Stimulated activated CD4-positive, alpha-beta T cell treated with anti-CD3 and anti-CD28 coated beads, Interleukin-1b, Interleukin-23, amount 100 ng/mL, for 24 hours (primary cell): ENCODE results near the gene GRP.
"Not testable (repeated sequence)": the region's sequence is repeated elsewhere in the genome, so short reads cannot be mapped to it uniquely, and the experiment has no call there.

Experiments
- DNase-seq, 4 experiments: peaks; one replicate each; pipeline ENCODE4 v3.0.0-alpha.2; 2020; ENCODE audit warnings: low read depth in 4 of 4, low spot score in 1 of 4

The GRP gene

DNA sequence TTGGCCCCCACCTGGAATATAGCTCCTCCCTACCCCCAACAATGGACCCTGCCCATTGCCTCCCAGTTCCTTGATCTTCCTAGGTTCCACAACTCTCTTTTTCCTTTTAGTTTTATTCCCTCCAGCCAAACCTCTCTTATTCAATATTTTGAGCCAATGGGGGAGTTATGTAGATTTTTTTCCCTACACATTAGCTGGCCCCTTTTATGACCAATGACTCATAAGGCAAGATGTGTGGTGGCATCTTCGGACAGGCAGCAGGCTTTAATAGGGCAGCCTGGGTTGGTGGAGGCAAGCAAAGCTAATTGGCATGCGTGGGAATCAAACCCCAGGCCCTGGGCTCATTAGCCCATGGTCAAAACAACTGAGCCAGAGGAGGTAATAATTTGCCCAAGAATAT, 9.2 kb downstream of the GRP start:
- no peak for DNase-seq

DNA sequence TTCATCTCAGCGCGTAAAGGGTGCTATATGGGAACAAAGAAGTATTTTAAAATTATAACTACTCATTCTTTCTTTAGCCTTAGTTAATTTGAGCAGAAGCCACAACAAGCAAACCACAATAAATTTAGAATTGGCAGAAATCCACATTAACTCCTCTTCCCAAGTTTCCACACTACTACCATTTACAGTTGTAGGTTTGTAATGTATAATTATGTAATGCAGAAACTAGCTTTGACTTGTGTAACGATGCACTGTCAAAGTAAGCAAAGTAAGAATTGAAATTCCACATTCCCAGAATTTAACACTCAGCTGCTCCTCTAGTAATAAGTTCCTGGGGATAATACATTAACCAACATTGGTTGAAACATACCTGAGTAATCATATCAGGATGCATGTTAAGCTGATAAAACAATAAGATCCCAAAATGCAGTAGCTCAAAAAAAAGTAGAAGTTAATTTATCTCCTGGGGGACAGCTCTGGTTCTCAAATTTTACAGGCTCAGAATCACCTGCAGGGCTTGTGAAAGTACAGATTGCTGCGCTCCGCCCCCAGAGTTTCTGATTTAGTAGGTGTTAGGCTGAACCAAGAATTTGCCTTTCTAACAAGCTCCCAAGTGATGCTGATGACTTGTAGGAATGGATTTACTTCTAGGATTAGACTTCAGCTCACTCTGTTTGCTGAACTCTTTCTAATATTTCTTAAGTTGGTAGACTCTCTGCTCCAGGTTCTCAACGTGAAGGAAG, 9.9 kb downstream of the GRP start:
- DNase-seq: no peak

GRCh38 chr18:59231114-59231513, 11.2 kb downstream of the GRP start:
- DNase-seq: no peak

DNA sequence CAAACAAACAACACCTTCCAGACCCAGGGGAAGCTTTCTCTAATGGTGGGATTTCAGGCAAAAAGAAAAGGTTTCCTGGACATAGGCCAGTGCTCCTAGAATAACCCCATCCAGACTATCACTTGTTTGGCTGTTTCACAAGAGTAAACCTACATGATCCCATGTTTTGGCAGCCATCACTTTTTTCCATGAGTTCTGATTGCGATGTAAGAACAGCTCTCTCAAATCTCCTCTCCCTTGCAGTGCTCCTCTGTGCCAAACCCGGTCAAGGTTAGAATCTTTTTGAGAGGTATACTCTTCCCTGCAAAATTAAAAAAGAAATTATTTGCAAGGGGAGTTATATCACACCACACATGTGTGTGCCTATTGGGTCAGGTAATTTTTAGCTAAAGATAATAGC, 11.9 kb downstream of the GRP start:
- DNase-seq: no peak

DNA sequence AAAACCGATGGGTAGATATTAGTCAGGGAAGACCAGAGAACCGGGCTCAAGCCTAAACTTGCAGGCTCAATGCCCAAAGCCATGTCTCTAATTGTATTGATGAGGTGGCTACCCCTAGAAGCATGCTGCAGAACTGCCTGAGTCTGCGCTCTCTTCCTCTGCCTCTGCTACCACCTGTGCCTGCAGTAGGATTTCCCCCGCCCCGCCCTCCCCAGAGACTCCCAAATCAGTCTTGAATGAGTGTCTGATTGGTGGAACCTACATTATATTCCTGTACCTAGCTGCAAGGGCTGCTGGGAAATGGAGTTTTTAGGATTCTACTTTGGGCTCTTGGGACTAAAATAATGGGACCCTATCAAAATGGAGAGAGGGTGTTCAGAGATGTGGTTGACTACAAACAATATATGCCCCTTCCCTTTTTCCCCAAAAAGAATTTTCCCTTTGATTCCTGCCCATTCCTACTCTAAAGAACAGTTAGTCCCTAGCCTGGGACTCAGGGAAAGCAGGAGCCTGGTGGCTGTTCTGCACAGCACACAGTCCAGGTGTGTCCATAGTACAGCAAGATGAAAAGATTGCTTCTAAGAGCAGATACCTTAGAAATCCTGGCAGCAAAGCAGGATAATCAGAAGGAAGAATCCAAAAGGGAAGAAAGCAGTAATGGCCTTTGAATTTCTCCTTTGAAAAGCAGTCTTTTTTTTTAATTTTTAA, 12.5 kb downstream of the GRP start:
- no peak for DNase-seq

- no peak for DNase-seq
Measured at GRCh38 chr18:59233017-59233410, 13.1 kb downstream of the GRP start.

- DNase-seq: no peak
Measured at GRCh38 chr18:59238385-59238784, 18.4 kb downstream of the GRP start.

- DNase-seq: no peak
Measured at GRCh38 chr18:59239642-59240041, 19.7 kb downstream of the GRP start.

DNA sequence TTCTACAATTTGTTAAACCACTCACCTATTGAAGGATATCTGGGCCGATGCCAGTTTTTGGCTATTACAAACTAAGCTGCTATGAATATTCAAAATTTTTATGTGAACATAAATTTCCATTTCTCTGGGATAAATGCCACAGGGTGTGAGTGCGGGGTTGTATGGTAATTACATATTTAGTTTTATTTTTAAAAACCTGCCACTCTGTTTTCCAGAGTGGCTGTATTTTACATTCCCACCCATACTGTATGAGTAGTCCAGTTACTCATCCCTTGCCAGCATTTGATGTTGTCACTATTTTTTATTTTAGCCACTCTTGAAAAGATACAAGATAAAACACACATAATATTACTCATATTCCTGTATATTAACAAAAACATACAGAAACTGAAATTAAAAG, 22.9 kb downstream of the GRP start:
- no peak for DNase-seq

GRCh38 chr18:59246796-59247195, 26.8 kb downstream of the GRP start:
- DNase-seq: no peak

DNA sequence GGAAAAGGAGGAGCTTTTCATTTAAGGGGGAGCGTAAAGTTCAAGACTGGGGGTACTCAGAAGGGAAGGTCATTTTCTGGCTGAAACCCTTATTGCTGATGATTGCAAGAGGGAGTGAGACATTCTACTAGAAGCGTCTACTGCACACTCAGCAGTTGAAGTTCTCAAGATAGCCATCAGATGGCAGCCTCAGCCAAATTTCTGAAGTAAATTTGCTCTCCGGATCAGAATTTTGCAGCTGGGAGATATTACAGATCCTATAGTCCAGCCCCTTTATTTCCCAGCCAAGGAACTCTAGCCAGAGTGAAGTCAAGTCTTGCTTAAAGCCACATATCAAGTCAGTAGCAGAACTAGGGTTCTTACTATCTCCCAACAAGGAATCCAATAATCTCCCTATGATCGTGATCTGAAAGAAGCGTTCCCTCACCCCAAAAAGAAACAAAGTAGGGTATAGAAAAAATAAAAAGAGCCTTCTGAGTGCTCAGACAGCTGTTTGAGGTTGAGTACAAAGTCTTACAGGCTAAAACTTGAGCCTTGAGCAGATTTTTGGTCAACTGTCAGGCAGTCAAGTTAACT, 29.3 kb downstream of the GRP start:
- no peak for DNase-seq

DNA sequence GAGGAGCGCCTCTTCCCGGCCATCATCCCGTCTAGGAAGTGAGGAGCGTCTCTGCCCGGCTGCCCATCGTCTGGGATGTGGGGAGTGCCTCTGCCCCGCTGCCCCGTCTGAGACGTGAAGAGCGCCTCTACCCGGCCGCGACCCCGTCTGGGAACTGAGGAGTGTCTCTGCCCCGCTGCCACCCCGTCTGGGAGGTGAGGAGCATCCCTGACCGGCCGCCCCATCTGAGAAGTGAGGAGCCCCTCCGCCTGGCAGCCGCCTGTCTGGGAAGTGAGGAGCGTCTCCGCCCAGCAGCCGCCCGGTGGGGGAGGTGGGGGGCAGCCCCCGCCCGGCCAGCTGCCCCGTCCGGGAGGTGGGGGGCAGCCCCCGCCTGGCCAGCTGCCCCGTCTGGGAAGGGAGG, 35.5 kb downstream of the GRP start:
- not testable (repeated sequence) for DNase-seq

DNA sequence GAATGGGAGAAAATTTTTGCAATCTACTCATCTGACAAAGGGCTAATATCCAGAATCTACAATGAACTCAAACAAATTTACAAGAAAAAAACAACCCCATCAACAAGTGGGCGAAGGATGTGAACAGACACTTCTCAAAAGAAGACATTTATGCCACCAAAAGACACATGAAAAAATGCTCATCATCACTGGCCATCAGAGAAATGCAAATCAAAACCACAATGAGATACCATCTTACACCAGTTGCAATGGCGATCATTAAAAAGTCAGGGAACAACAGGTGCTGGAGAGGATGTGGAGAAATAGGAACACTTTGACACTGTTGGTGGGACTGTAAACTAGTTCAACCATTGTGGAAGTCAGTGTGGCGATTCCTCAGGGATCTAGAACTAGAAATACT, 41.9 kb downstream of the GRP start:
- not testable (repeated sequence) for DNase-seq

- not testable (repeated sequence) for DNase-seq
Measured at GRCh38 chr18:59262243-59262642, 42.3 kb downstream of the GRP start.

DNA sequence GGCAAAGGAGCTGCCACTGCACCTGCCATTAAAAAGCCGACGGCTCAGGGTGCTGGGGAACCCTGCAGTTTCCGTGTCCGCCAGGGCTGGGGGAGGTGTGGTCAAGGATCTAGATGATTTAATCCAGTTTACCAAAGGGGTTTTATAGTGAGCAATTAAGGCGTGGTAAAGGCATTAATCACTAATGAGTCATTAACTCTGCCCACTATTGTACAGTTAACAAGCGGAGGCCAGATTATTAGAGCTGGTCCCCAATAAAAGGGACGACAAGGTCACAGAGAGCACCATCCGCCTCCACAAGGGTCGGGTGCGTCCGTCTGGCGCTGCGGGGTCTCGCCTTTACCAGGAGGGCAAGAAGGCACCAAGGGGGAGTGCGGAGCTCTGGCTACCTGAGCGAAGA, 43.7 kb downstream of the GRP start:
- no peak for DNase-seq

- DNase-seq: no peak
Measured at GRCh38 chr18:59264121-59264571, 44.2 kb downstream of the GRP start.

DNA sequence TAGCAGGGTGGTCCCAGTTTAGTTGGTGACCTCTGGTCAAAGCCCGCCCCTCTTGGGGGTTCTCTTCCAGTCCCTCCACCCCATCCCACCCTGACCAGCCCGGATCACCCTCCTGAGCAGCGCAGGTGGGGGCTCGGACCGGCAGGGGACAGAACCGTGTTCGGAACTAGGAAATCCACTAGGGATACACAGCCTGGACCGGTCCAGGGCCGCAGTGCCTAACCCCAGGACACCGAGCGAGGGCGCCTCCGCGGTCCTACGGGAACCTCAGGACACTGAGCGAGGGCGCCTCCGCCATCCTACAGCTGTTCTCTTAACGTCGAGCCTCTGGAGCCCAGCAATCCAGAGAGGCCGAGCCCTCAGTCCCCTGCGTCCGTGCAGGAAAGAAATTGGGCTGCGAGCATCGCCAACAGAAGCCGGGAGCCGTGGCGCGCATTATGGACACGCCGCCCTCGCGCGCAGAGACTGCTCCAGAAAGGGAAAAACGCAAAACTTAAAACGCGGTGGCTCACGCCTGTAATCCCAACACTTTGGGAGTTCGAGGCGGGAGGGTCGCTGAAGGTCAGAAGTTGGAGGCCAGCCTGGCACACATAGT, 44.8 kb downstream of the GRP start:
- no peak for DNase-seq

- peak in 1 of 4 experiments; percentile 35 for DNase-seq
Measured at GRCh38 chr18:59265246-59265973, 45.5 kb downstream of the GRP start.

DNA sequence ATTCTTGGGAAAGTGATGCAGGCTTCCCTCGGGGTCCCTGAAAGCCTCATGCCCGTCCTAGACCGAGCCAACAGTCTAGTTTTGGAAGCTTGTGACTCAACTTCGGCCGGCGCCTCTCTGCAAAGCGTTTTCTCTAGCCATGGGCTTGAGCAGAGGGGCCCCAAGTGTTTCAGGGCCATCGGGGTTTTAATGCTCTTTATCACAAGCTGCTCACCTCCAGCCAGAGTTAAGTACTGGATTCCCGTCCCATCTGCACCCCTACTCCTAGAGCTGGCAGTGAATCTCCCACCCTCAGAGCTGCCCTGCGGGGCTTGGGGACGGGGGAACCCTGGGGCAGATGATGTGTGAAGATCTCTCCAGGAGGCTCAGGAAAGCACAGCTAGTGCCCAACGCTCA, 46.0 kb downstream of the GRP start:
- no peak for DNase-seq

DNA sequence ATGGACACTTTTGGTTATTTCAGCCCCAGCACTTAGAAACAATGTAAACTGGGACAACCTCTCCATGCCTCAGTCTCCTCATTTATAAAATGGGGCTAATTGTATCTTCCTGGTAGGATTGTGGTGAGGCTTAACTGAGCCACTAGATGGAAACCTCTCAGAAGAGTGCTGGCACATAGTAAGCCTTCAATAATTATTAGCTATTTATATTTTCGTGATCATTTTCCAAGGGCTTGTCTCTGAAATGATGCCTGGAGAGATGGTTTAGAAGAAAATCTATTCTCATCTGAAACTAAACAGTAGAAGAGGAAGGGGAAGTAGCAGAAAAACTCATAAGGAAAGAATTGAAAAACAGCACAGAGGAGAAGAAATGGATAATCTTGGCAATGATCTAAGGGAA, 46.5 kb downstream of the GRP start:
- DNase-seq: no peak

DNA sequence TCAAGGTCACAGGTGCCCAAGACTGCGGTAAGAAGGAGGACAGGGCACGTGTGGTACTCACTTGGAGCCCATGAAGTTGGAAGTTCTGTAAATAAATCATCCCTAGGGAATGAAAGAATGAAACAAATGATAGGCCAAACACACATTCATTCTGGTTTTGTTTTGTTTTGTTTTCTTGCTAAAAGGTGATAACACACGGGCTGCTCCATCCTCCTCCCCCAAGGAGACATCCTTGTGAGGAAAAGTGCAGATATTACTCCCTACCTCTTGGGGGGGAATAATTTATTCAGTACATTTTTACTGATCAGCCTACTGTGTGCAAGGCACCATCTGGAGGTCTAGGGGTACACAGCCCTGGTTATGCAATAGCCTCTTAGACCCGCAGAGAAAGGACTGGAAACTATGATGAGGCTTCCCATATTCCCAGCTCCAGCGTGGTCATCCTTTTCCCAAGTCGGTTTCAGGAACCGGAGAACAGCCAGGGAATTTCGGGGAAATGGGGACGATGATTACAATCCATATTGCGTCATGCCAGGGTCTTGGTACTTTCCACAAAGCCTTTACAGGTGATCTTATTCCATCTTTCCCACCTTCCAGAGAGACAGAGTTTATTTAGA, 47.0 kb downstream of the GRP start:
- DNase-seq: no peak
